Gastroesophageal sphincter (tissue), 3 donors: ENCODE results near the gene ELP4.

Source experiments
- CTCF ChIP-seq, 4 experiments: fragments of 200-600 bp in 2 of 4; fragments of 450-650 bp in 2 of 4; sonication (generic) in 1 of 4; IDR thresholded peaks; one replicate each; pipeline ENCODE4 v1.5.1; 2017 to 2019; ENCODE audit warnings: antibody characterized with exemption in 4 of 4, mild to moderate bottlenecking in 2 of 4, moderate library complexity in 2 of 4
- POLR2A ChIP-seq, 2 donors: fragments of 450-650 bp; IDR thresholded peaks; one replicate each; pipeline ENCODE4 v1.6.1; 2017; ENCODE audit warnings: antibody characterized with exemption in 2 of 2, mild to moderate bottlenecking in 2 of 2, moderate library complexity in 1 of 2
- POLR2AphosphoS5 ChIP-seq: sonication (generic); formaldehyde crosslinking; IDR thresholded peaks from one replicate; pipeline ENCODE4 v1.6.1; 2017; ENCODE audit warnings: antibody characterized with exemption

DNA sequence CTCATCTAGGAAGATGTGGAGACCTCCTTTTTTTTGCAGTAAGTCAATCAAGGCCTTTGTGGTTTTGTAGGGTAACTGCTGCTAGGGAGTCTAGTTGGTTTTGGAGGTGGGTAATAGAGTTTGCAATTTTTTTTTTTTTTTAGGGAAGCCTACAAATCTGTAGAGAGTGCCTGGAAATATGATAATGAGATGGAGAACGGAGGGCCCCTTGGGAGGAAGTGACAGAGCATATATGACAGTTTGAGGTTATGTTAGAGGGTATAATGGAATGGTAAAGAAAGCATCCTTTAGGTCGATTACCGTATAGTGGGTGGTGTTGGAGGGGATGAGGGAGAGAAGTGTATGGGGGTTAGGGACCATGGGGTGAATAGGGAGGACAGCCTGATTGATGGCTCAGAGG is 98.3 kb downstream of the ELP4 start:
- TF ChIP-seq CTCF (IDR thresholded peaks at IDR 0.05), result no peak
- TF ChIP-seq POLR2AphosphoS5, result no peak
- no peak for TF ChIP-seq POLR2A (IDR thresholded peaks at IDR 0.05)
